GM12878 (cell line): Measurements from ENCODE around the gene BRAT1. TPM values are rescaled to one million over a fixed set of nuclear protein-coding genes. Genes with fewer than 3 reads are reported as not detected.

Experiments used
- ATAC-seq: fragments of 200-7000 bp; cut with Tn5 transposase; 3 replicates; pipeline ENCODE4 v1.9.1; 2020; ENCODE audit warnings: mild to moderate bottlenecking, moderate library complexity
- BruUV-seq: library from RNA; stranded (reverse); fragments of 400-500 nt; replicated peaks from 2 replicates; lab custom pipeline; 2021; lab: Mats Ljungman, UMichigan
- CTCF ChIA-PET: fragments of 300-600 bp; sonication (Branson Sonifier 250); formaldehyde crosslinking; extraction: SDS; loops from one replicate; lab custom pipeline; 2021; ENCODE audit warnings: inconsistent platforms; lab: Yijun Ruan, JAX
- POLR2A ChIA-PET: fragments of 350-600 bp; formaldehyde crosslinking; extraction: SDS; loops from one replicate; lab custom pipeline; 2021; ENCODE audit warnings: inconsistent platforms; lab: Charles Lee
- RAD21 ChIA-PET: fragments of 300-600 bp; sonication (Branson Sonifier 250); formaldehyde crosslinking; loops from one replicate; lab custom pipeline; 2023; ENCODE audit warnings: antibody characterized with exemption; ENCODE audit not compliant: unreplicated experiment; lab: Charles Lee
- SMC1A ChIA-PET: fragments of 300-600 bp; sonication (Branson Sonifier 250); formaldehyde crosslinking; loops from one replicate; lab custom pipeline; 2023; ENCODE audit not compliant: unreplicated experiment, uncharacterized antibody; lab: Charles Lee
- DNase-seq: peaks from one replicate; pipeline ENCODE4 v3.0.0-alpha.2; 2011; ENCODE audit warnings: low read depth, low spot score
- FAIRE-seq: peaks from 3 replicates; lab custom pipeline; 2011; peaks lifted over from hg19 to GRCh38; lab: Jason Lieb, UNC
- H2AFZ ChIP-seq: 2 replicates; pipeline ENCODE4 v1.6.0; 2011; ENCODE audit warnings: low read depth, low read length, control low read depth; ENCODE audit not compliant: control insufficient read depth
- H3K27ac ChIP-seq: 2 replicates; pipeline ENCODE4 v1.5.1; 2011; ENCODE audit warnings: control low read depth; ENCODE audit not compliant: control insufficient read depth, insufficient read depth
- H3K27me3 ChIP-seq, 2 experiments: replicated peaks in 1 of 2; 2 replicates each; pipeline versions ENCODE4 v1.6.0 to v1.6.1; 2011; ENCODE audit warnings: low read length in 1 of 2; ENCODE audit not compliant: control insufficient read depth in 2 of 2, insufficient read depth in 2 of 2
- H3K36me3 ChIP-seq, 2 experiments: 2 replicates each; pipeline ENCODE4 v1.5.1; 2011; ENCODE audit warnings: low read length in 1 of 2; ENCODE audit not compliant: control insufficient read depth in 2 of 2, insufficient read depth in 2 of 2
- H3K4me1 ChIP-seq: 2 replicates; pipeline ENCODE4 v1.6.1; 2011; ENCODE audit warnings: mild to moderate bottlenecking, low read length, moderate library complexity, mixed read lengths; ENCODE audit not compliant: control insufficient read depth, insufficient read depth
- H3K4me2 ChIP-seq: 2 replicates; pipeline ENCODE4 v1.6.0; 2011; ENCODE audit warnings: control low read depth; ENCODE audit not compliant: control insufficient read depth, insufficient read depth
- H3K4me3 ChIP-seq: fragments of 200-600 bp; sonication (generic); 2 replicates; pipeline ENCODE4 v1.5.1; 2016
- H3K79me2 ChIP-seq: 2 replicates; pipeline ENCODE4 v1.6.0; 2011; ENCODE audit warnings: low read length; ENCODE audit not compliant: control insufficient read depth, insufficient read depth
- H3K9ac ChIP-seq: 2 replicates; pipeline ENCODE4 v1.8.0; 2011; ENCODE audit warnings: low read length, control low read depth, mixed read lengths; ENCODE audit not compliant: control insufficient read depth, insufficient read depth
- H3K9me3 ChIP-seq: replicated peaks from 3 replicates; pipeline ENCODE4 v1.5.1; 2011; ENCODE audit warnings: mild to moderate bottlenecking, low read length; ENCODE audit not compliant: control insufficient read depth, insufficient read depth
- H4K20me1 ChIP-seq: 2 replicates; pipeline ENCODE4 v1.6.0; 2011; ENCODE audit not compliant: control insufficient read depth, insufficient read depth
- ATF7 ChIP-seq: fragments of 450-650 bp; IDR thresholded peaks from 2 replicates; pipeline ENCODE4 v1.6.1; 2016; ENCODE audit warnings: low read depth, mild to moderate bottlenecking
- CUX1 ChIP-seq: IDR thresholded peaks from 2 replicates; pipeline ENCODE4 v1.6.1; 2012; ENCODE audit warnings: improper control_type of control experiment, low read depth, low read length; ENCODE audit not compliant: insufficient replicate concordance
- EGR1 ChIP-seq, 2 experiments: IDR thresholded peaks; 1 replicate in 1 of 2; 2 replicates in 1 of 2; pipeline ENCODE4 v1.6.1; 2011 to 2012; ENCODE audit warnings: low read depth in 2 of 2, low read length in 2 of 2, borderline replicate concordance in 1 of 2, mild to moderate bottlenecking in 1 of 2, moderate library complexity in 1 of 2
- MEF2A ChIP-seq: IDR thresholded peaks from 2 replicates; pipeline ENCODE4 v1.6.1; 2011; ENCODE audit warnings: low read depth, mild to moderate bottlenecking, low read length, moderate library complexity; ENCODE audit not compliant: insufficient read depth
- MLLT1 ChIP-seq: fragments of 450-650 bp; IDR thresholded peaks from 2 replicates; pipeline ENCODE4 v1.6.1; 2016; ENCODE audit warnings: mild to moderate bottlenecking
- ZNF24 ChIP-seq: fragments of 450-650 bp; IDR thresholded peaks from 2 replicates; pipeline ENCODE4 v1.6.1; 2017; ENCODE audit warnings: antibody characterized with exemption, mild to moderate bottlenecking
- WGBS: methylation state at CpG from one replicate; pipeline ENCODE4 v1.1.6; 2016; ENCODE audit warnings: low lambda C conversion rate; ENCODE audit not compliant: insufficient replicate concordance, insufficient coverage; ENCODE audit errors: missing lambda C conversion rate; 5-methylcytosine and 5-hydroxymethylcytosine counted together
- in situ Hi-C: fragments of 300-500 bp; cut with MboI; formaldehyde crosslinking; loops from 9 replicates; pipeline ENCODE4 v1.14.3; 2018; ENCODE audit warnings: mixed read lengths
- intact Hi-C: fragments of 100-400 bp; cut with micrococcal nuclease; formaldehyde crosslinking; loops from one replicate; pipeline ENCODE4 v1.14.2; 2022; ENCODE audit not compliant: unreplicated experiment
- polyA plus RNA-seq, 11 experiments: library from polyadenylated mRNA; depleted of rRNA in 4 of 11; unstranded in 6 of 11; stranded (reverse) in 5 of 11; fragments of >200 nt; fragmentation: Nextera tagmentation in 4 of 11; fragmentation: Illumina TruSeq in 1 of 11; extraction: Ambion mirVana in 4 of 11; extraction: Trizol in 1 of 11; gene quantifications; 1 replicate in 1 of 11; 2 replicates in 10 of 11; pipeline versions ENCODE4 v1.2.1 to v1.2.3, GENCODE V29; 2011 to 2016; ENCODE audit warnings: inconsistent platforms in 2 of 11, missing spikeins in 2 of 11, low read depth in 1 of 11
- total RNA-seq, 4 experiments: library from RNA; depleted of rRNA in 3 of 4; stranded (reverse); fragments of >200 nt in 3 of 4; fragmentation: Illumina TruSeq in 1 of 4; extraction: Trizol in 1 of 4; gene quantifications; 2 replicates each; pipeline versions ENCODE4 v1.2.1 to v1.2.3, GENCODE V29; 2013 to 2021
- TF ChIP-seq, protein P1 (sequence below): fragments of 150-350 bp; IDR thresholded peaks from 2 replicates; pipeline ENCODE4 v1.6.1; 2016; ENCODE audit warnings: low read depth, low read length

The BRAT1 gene
- total and polyA plus RNA-seq, 10 of the 15 experiments (the other 5 are each of a cell fraction or from before 2014, with no cell fraction given): 0.13 to 53.3 (median 16.0) TPM

GRCh38 chr7:2526659-2527504, 28.4 kb downstream of the BRAT1 start:
- DNase-seq (no peak), FAIRE-seq (no peak), ATAC-seq (no peak)
- Histone ChIP-seq H3K4me1 (peaks cover 42% of the 10 kb centered on the region), H2AFZ (no peak overlapping the region), H3K9me3 (no peaks in the 10 kb centered on the region), H3K36me3 (no peaks in the 10 kb centered on the region), H3K79me2 (no peaks in the 10 kb centered on the region), H3K27ac (no peak overlapping the region), H4K20me1 (no peaks in the 10 kb centered on the region), H3K27me3 (peaks cover 0 to 6% of the 10 kb centered on the region in 2 experiments; a peak in 2 of 4 replicates), H3K9ac (no peak overlapping the region), H3K4me2 (no peak overlapping the region), H3K4me3 (no peak overlapping the region)
- SMC1A ChIA-PET: interaction anchor here (1.5 kb wide), 1 partner anchor 183 kb away, joined by 4 read pairs; no protein-coding TSS in a partner anchor
- no TSS peak for BruUV-seq
- CTCF ChIA-PET: no interaction called here
- in situ Hi-C loops: no loop called here
- POLR2A ChIA-PET: no interaction called here
- RAD21 ChIA-PET: interaction anchor here (0.8 kb wide), 1 partner anchor 172 kb away, joined by 3 read pairs; no protein-coding TSS in a partner anchor
- intact Hi-C loops: no loop called here
- TF ChIP-seq ATF7 (no peak), ZNF24 (no peak), EGR1 (IDR thresholded peaks at IDR 0.05; ENCODE audit: borderline replicate concordance in 1 of 2, low read depth in 2 of 2, low read length in 2 of 2) (no peak), MLLT1 (no peak), MEF2A (no peak), CUX1 (no peak)
- TF ChIP-seq, protein P1, sequence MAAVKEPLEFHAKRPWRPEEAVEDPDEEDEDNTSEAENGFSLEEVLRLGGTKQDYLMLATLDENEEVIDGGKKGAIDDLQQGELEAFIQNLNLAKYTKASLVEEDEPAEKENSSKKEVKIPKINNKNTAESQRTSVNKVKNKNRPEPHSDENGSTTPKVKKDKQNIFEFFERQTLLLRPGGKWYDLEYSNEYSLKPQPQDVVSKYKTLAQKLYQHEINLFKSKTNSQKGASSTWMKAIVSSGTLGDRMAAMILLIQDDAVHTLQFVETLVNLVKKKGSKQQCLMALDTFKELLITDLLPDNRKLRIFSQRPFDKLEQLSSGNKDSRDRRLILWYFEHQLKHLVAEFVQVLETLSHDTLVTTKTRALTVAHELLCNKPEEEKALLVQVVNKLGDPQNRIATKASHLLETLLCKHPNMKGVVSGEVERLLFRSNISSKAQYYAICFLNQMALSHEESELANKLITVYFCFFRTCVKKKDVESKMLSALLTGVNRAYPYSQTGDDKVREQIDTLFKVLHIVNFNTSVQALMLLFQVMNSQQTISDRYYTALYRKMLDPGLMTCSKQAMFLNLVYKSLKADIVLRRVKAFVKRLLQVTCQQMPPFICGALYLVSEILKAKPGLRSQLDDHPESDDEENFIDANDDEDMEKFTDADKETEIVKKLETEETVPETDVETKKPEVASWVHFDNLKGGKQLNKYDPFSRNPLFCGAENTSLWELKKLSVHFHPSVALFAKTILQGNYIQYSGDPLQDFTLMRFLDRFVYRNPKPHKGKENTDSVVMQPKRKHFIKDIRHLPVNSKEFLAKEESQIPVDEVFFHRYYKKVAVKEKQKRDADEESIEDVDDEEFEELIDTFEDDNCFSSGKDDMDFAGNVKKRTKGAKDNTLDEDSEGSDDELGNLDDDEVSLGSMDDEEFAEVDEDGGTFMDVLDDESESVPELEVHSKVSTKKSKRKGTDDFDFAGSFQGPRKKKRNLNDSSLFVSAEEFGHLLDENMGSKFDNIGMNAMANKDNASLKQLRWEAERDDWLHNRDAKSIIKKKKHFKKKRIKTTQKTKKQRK: no peak
- 72% methylated on average over 40 of the region's 40 CpGs for WGBS
